Esophagus muscularis mucosa (tissue), 4 donors: ENCODE results near the gene NUP93. TPM values are rescaled to one million over a fixed set of nuclear protein-coding genes. Genes with fewer than 3 reads are reported as not detected.

Source experiments
- DNase-seq: peaks from one replicate; pipeline ENCODE4 v3.0.0-alpha.2; 2017; ENCODE audit errors: extremely low spot score
- H3K27ac ChIP-seq, 4 donors: fragments of 200-600 bp; sonication (generic); replicated peaks in 1 of 4; 1 replicate in 3 of 4; 2 replicates in 1 of 4; pipeline ENCODE4 v1.5.1; 2016 to 2019; ENCODE audit warnings: mild to moderate bottlenecking in 1 of 4
- H3K27me3 ChIP-seq, 4 donors: fragments of 200-600 bp; sonication (generic); one replicate each; pipeline versions ENCODE4 v1.5.1 to v1.6.0; 2016 to 2019
- H3K36me3 ChIP-seq, 4 donors: fragments of 200-600 bp; sonication (generic); one replicate each; pipeline ENCODE4 v1.5.1; 2016 to 2019
- H3K4me1 ChIP-seq, 4 donors: fragments of 200-600 bp; sonication (generic); one replicate each; pipeline ENCODE4 v1.5.1; 2016 to 2019
- H3K4me3 ChIP-seq, 4 donors: fragments of 200-600 bp; sonication (generic); 1 replicate in 2 of 4; 2 replicates in 2 of 4; pipeline ENCODE4 v1.5.1; 2016 to 2019; ENCODE audit warnings: mild to moderate bottlenecking in 4 of 4, moderate library complexity in 1 of 4
- H3K9me3 ChIP-seq, 4 donors: fragments of 200-600 bp; sonication (generic); 1 replicate in 3 of 4; 2 replicates in 1 of 4; pipeline ENCODE4 v1.5.1; 2016 to 2019
- CTCF ChIP-seq, 3 experiments: fragments of 200-600 bp in 2 of 3; fragments of 450-650 bp in 1 of 3; sonication (generic) in 2 of 3; IDR thresholded peaks; one replicate each; pipeline ENCODE4 v1.5.1; 2017 to 2019; ENCODE audit warnings: antibody characterized with exemption in 3 of 3, mild to moderate bottlenecking in 2 of 3, moderate library complexity in 1 of 3
- EP300 ChIP-seq: sonication (generic); formaldehyde crosslinking; IDR thresholded peaks from one replicate; pipeline ENCODE4 v1.6.1; 2017; ENCODE audit warnings: antibody characterized with exemption
- POLR2A ChIP-seq: fragments of 450-650 bp; IDR thresholded peaks from one replicate; pipeline ENCODE4 v1.6.1; 2017; ENCODE audit warnings: antibody characterized with exemption, moderate library complexity, mild to moderate bottlenecking, low read depth
- POLR2AphosphoS5 ChIP-seq, 2 donors: sonication (generic); formaldehyde crosslinking; IDR thresholded peaks; one replicate each; pipeline ENCODE4 v1.6.1; 2017; ENCODE audit warnings: antibody characterized with exemption in 2 of 2
- WGBS: methylation state at CpG from one replicate; pipeline ENCODE4 v1.1.5; 2018; 5-methylcytosine and 5-hydroxymethylcytosine counted together
- intact Hi-C: fragments of 100-400 bp; cut with DNase I; formaldehyde crosslinking; loops from one replicate; pipeline ENCODE4 v1.15.1; 2023
- total RNA-seq, 4 donors: library from RNA; depleted of rRNA; stranded (reverse); fragments of >200 nt; gene quantifications; one replicate each; pipeline versions ENCODE4 v1.1.0 to v1.2.1, GENCODE V29; 2016

The NUP93 gene
- total RNA-seq, 4 donors from 2014 or later = 34.0 to 47.5 (median 36.5) TPM

DNA sequence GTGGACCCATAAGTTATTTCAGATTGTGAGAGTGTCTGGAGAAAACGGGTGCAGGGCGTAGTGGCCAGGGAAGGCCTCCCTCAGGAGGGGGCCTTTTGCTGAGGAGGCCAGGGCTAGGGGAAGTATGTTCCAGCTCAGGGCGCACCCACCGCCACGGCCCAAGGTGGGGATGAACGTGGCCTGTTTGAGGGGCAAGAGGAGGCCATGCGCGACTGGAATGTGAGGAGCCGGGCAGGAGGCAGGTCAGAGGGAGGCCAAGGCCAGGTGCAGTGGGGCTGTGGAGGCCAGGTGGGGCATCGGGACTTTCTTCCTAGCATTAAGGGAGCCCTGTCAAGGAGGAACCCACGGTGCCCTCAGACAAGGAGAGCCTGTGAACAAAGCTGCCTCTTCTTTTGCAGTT, 161.8 kb downstream of the NUP93 start:
- Histone ChIP-seq H3K27me3 (no peaks in the 10 kb centered on the region), H3K36me3 (no peaks in the 10 kb centered on the region), H3K27ac (no peak overlapping the region), H3K4me1 (no peaks in the 10 kb centered on the region), H3K9me3 (no peaks in the 10 kb centered on the region), H3K4me3 (no peak overlapping the region)
- intact Hi-C loops = no loop called here
- no peak for DNase-seq
- 70% methylated on average over 9 of the region's 11 CpGs for WGBS
- no peak for TF ChIP-seq POLR2A
- TF ChIP-seq POLR2AphosphoS5 (IDR thresholded peaks at IDR 0.05) = no peak
- TF ChIP-seq EP300 = no peak
- TF ChIP-seq CTCF (IDR thresholded peaks at IDR 0.05) = no peak

GRCh38 chr16:56892705-56893104, 162.8 kb downstream of the NUP93 start:
- no peak for DNase-seq
- Histone ChIP-seq H3K4me1 (no peaks in the 10 kb centered on the region), H3K36me3 (no peaks in the 10 kb centered on the region), H3K4me3 (no peak overlapping the region), H3K9me3 (no peaks in the 10 kb centered on the region), H3K27ac (no peak overlapping the region), H3K27me3 (no peaks in the 10 kb centered on the region)
- intact Hi-C loops = no loop called here
- TF ChIP-seq POLR2A (no peak), CTCF (IDR thresholded peaks at IDR 0.05) (no peak), POLR2AphosphoS5 (IDR thresholded peaks at IDR 0.05) (no peak), EP300 (no peak)
- WGBS = 83% methylated on average over 4 of the region's 14 CpGs

- H3K27me3 ChIP-seq = no peaks in the 10 kb centered on the region
- no peak overlapping the region for H3K27ac ChIP-seq
- 82% methylated on average over 12 of the region's 12 CpGs for WGBS
- no peak overlapping the region for H3K4me3 ChIP-seq
- intact Hi-C loops = no loop called here
- no peaks in the 10 kb centered on the region for H3K4me1 ChIP-seq
- TF ChIP-seq EP300 (no peak), POLR2AphosphoS5 (IDR thresholded peaks at IDR 0.05) (no peak), POLR2A (no peak), CTCF (IDR thresholded peaks at IDR 0.05) (no peak)
- DNase-seq = no peak
- H3K9me3 ChIP-seq = no peaks in the 10 kb centered on the region
- no peaks in the 10 kb centered on the region for H3K36me3 ChIP-seq
Observed at GRCh38 chr16:56894331-56894917, 164.5 kb downstream of the NUP93 start.

DNA sequence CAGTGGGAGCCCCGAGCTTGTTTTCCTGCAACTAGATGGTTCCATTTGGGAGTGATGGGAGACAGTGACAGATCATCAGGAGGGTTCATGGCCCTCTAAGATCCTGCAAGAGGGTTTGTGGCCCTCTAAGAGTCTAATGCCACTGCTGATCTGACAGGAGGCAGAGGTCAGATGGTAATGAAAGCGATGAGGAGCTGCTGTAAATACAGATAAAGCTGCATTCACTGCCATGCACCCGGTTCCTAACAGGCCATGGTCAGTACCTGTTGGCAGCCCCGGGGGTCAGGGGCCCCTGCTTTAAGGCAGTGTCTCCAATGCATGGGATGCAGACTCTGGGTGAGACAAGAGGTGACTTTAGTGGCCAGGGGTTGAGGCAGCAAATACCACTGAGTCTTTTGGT, 165.9 kb downstream of the NUP93 start:
- Histone ChIP-seq H3K4me1 (no peaks in the 10 kb centered on the region), H3K27ac (no peak overlapping the region), H3K4me3 (no peak overlapping the region), H3K36me3 (no peaks in the 10 kb centered on the region), H3K27me3 (no peaks in the 10 kb centered on the region), H3K9me3 (no peaks in the 10 kb centered on the region)
- no peak for DNase-seq
- TF ChIP-seq CTCF (IDR thresholded peaks at IDR 0.05) = no peak
- no peak for TF ChIP-seq POLR2AphosphoS5 (IDR thresholded peaks at IDR 0.05)
- 70% methylated on average over 4 of the region's 4 CpGs for WGBS
- intact Hi-C loops = no loop called here

DNA sequence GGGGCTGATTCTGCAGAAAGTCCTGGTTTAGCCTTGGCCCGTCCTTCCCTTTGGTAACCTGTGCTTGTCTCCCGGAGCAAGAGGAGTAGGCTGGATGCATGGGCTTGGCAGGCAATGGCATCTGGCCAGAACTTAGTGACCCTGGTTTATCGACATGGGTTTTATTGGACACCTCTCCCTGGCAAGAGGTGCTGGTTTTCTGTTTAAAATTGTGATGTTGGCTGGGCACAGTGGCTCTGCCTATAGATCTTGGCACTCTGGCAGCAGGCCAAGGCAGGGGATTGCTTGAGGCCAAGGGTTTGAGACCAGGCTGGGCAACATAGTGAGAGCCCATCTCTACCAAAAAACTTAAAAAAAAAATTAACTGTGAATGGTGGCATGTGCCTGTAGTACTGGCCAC, 166.3 kb downstream of the NUP93 start:
- no peaks in the 10 kb centered on the region for H3K36me3 ChIP-seq
- no peaks in the 10 kb centered on the region for H3K4me1 ChIP-seq
- no peak overlapping the region for H3K27ac ChIP-seq
- H3K27me3 ChIP-seq = no peaks in the 10 kb centered on the region
- no peaks in the 10 kb centered on the region for H3K9me3 ChIP-seq
- DNase-seq = no peak
- intact Hi-C loops = no loop called here
- TF ChIP-seq EP300 = no peak
- TF ChIP-seq POLR2AphosphoS5 (IDR thresholded peaks at IDR 0.05) = no peak
- TF ChIP-seq CTCF (IDR thresholded peaks at IDR 0.05) = no peak
- no peak for TF ChIP-seq POLR2A
- WGBS = 86% methylated on average over 3 of the region's 3 CpGs
- H3K4me3 ChIP-seq = no peak overlapping the region
